NB4 (cell line): ENCODE measurements around the gene PDCD1.
"Not testable (repeated sequence)": the region's sequence is repeated elsewhere in the genome, so short reads cannot be mapped to it uniquely, and the experiment has no call there.

Experiments used
- DNase-seq: peaks from one replicate; pipeline ENCODE4 v3.0.0; 2010; ENCODE audit warnings: low read depth
- H3K4me3 ChIP-seq: one replicate; pipeline ENCODE4 v1.5.1; 2011; ENCODE audit warnings: mild to moderate bottlenecking, low read depth, low read length, moderate library complexity
- MYC ChIP-seq: IDR thresholded peaks from 2 replicates; pipeline ENCODE4 v1.6.1; 2011; ENCODE audit warnings: low read depth, low read length
- POLR2A ChIP-seq: IDR thresholded peaks from 2 replicates; pipeline ENCODE4 v1.6.1; 2011; ENCODE audit warnings: mild to moderate bottlenecking; ENCODE audit not compliant: insufficient read length; ENCODE audit errors: extremely low read depth
- TF ChIP-seq, protein P1 (sequence below): IDR thresholded peaks from one replicate; pipeline ENCODE4 v1.5.1; 2012; ENCODE audit warnings: low read depth, low read length
- TF ChIP-seq, protein P2 (sequence below): IDR thresholded peaks from 2 replicates; pipeline ENCODE4 v1.6.1; 2011; ENCODE audit warnings: low read depth, low read length

The PDCD1 gene

DNA sequence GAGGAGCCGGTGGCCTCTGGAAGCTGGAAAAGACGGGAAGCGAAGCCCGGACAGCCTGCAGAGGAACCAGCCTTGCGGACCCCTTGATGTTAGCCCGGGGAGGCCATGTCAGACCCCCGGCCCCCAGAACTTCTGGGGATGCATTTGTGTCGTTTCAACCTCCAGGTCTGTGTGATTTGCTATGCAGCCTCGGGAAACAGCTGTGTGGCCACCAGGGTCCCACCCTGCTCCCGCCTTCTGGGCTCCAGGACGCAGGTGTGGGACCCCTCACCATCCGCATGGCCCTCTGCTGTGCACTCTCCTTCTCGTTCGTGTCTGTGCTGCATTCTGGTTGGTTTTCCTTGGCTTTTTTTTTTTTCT lies 36.5 kb downstream of the PDCD1 start:
- DNase-seq = no peak
- no peak overlapping the region for H3K4me3 ChIP-seq
- TF ChIP-seq, protein P1, sequence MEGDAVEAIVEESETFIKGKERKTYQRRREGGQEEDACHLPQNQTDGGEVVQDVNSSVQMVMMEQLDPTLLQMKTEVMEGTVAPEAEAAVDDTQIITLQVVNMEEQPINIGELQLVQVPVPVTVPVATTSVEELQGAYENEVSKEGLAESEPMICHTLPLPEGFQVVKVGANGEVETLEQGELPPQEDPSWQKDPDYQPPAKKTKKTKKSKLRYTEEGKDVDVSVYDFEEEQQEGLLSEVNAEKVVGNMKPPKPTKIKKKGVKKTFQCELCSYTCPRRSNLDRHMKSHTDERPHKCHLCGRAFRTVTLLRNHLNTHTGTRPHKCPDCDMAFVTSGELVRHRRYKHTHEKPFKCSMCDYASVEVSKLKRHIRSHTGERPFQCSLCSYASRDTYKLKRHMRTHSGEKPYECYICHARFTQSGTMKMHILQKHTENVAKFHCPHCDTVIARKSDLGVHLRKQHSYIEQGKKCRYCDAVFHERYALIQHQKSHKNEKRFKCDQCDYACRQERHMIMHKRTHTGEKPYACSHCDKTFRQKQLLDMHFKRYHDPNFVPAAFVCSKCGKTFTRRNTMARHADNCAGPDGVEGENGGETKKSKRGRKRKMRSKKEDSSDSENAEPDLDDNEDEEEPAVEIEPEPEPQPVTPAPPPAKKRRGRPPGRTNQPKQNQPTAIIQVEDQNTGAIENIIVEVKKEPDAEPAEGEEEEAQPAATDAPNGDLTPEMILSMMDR = no peak
- TF ChIP-seq, protein P2, sequence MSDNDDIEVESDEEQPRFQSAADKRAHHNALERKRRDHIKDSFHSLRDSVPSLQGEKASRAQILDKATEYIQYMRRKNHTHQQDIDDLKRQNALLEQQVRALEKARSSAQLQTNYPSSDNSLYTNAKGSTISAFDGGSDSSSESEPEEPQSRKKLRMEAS = no peak
- TF ChIP-seq MYC = no peak

DNA sequence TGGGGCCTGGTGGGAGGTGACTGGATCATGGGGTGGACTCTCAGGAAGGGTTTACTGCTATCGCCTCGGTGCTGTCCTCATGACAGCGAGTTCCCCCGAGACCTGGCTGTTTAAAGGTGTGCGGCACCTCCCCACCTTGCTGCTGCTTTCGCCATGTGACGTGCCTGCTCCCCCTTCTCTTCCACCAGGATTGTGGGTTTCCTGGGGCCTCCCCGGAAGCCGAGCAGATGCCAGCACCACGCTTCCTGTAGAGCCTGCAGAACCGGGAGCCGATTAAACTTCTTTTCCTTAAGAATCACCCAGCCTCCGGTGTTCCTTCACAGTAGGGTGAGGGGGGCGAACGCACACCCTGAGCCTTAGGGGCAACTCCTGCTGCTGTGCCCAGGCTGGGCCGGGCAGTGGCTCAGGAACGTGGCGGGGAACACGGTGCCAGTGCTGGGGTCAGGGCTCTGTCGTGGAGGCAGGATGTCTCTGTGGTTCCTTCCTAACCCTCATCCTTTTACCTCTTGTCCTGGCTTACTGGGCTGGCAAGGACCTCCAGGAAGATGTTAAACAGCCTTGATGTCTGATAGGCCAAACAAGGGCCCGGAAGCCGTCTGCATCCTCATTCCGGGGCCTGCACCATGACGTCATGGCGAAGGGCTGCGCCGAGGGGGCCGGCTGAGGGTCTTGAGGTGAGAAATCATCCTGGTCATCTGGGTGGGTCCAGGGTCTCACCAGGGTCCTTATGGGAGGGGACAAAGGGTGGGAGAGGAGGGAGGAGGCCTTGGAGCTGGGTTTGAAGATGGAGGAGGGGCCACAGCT lies 37.0 kb downstream of the PDCD1 start:
- TF ChIP-seq POLR2A (no peak), MYC (no peak)
- TF ChIP-seq, protein P2 = no peak
- TF ChIP-seq, protein P1 = no peak
- no peak overlapping the region for H3K4me3 ChIP-seq
- DNase-seq = no peak

DNA sequence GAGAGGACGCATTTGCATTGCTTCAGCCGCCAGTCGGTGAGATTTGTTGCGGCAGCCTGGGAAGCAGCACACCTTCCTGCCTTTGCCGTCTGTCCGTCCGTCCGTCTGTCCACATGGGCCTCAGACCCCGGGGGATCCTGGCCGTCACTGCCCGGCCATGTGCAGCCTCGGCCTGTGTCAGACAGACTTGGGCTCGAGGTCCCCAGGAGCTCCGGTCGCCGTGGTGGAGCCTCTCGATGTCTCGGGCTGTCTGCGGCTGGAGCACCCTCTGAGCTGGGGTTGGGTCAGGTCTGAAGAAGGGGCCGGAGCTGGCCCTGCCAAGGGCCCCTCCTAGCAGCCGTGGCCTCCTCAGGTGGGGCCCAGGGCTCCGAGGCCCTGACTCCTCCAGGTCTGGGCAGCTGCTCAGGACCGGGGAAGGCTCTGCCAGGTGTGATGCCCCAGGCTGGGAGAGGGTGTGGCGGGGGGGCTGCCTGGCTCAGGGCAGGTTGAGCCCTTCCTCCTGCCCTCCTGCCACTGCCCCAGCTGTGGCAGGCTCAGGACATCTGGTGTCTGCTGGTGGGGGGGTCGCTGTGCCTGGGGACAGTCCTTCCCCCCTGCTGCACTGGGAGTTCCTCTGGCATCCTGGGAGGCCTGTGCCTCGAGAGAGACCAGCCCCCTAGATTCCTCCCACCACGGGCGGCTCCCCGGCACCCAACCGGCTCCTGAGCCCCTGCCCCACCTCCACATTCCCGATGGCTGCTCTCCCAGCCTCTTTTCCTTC lies 37.9 kb downstream of the PDCD1 start:
- DNase-seq = no peak
- TF ChIP-seq MYC = no peak
- TF ChIP-seq, protein P1 = no peak
- TF ChIP-seq POLR2A = no peak
- TF ChIP-seq, protein P2 = no peak
- H3K4me3 ChIP-seq = no peak overlapping the region

DNA sequence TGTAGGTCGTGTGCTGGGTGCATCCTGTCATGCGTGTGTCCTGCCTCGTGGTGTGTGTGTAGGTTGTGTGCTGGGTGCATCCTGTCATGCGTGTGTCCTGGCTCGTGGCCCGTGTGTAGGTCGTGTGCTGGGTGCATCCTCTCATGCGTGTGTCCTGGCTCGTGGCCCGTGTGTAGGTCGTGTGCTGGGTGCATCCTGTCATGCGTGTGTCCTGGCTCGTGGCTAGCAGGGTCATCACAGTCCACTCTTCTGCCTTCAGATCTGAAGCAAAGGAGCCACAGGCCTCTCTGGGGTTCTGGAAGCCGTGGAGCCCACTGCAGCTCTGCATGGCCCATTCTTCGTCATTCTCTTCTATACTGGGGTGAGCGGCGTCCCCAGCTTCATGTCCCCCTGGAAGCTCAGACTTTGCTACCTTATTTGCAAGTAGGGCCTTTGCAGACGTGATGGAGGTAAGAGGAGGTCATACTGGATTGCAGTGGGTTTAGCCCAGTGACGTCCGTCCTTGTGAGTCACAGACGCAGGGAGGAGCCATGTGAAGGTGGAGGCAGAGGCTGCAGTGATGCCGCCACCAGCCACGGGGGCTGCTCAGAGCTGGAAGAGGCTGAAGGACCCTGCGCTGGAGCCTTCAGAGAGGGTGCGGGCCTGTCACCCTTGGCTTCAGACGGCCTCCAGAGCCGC lies 38.6 kb downstream of the PDCD1 start:
- not testable (repeated sequence) for DNase-seq, H3K4me3 ChIP-seq

DNA sequence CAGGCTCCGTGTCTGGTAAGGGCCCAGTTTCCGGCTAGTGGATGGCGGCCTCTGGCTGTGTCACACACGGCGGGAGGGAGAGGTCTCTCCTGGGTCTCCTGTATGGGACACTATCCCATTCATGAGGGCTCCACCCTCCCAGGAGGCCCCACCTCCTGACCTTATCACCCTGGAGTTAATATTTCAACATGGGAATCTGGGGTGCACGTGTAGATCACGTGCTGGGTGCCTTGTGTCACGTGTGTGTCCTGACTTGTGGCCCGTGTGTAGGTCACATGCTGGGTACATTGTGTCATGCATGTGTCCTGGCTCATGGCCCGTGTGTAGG lies 39.8 kb downstream of the PDCD1 start:
- TF ChIP-seq, protein P1 = no peak
- TF ChIP-seq POLR2A (no peak), MYC (no peak)
- TF ChIP-seq, protein P2 = no peak
- peak; percentile 1 for DNase-seq
- H3K4me3 ChIP-seq = no peak overlapping the region

DNA sequence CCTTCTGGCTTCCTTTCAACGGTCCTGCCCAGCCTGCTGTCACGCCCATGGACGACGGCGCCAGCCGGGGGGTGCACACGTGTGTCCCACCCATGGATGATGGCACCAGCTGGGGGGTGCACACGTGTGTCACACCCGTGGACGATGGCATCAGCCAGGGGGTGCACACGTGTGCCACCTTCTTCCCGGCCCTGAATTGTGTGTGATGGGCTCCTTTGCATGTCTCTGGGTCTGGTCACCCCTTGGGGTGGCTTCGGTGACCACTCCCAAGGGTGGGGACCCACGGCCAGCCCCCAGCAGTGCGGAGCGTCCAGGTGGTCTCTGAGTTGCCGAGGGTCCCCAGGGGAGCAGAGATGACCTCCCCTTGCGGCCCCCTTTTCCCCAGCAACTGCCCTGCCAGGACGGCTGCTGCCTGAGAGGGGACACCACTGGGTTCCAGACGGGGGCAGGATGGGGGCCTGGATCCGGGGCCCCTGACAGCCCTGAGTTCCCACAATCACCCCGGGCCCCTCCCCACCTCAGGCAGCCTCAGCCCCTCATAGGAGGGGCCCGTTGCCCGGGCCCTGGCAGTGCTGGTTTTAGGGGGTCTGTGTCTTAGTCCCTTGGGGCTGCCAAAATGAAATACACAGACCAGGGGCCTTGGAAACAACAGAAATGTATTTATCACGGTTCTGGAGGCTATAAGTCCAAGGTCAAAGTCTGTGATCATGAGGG lies 40.3 kb downstream of the PDCD1 start:
- DNase-seq = no peak

DNA sequence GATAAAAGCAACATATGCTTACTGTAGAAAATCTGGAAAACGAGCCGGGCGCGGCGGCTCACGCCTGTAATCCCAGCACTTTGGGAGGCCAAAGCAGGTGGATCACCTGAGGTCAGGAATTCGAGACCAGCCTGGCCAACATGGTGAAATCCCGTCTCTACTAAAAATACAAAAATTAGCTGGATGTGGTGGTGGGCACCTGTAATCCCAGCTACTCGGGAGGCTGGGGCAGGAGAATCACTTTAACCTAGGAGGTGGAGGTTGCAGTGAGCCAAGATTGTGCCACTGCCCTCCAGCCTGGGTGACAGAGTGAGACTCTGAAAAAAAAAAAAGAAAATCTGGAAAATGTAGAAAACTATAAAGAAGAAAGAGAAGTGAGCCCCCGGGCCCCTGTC lies 40.9 kb downstream of the PDCD1 start:
- DNase-seq, H3K4me3 ChIP-seq: not testable (repeated sequence)

More for the DNA sequence above, 40.3 kb downstream of the PDCD1 start:
- no peak for TF ChIP-seq MYC
- TF ChIP-seq, protein P1 = no peak
- TF ChIP-seq, protein P2 = no peak
- TF ChIP-seq POLR2A = no peak
- H3K4me3 ChIP-seq = no peak overlapping the region
